Epidermal melanocyte (primary cell): Measurements from ENCODE around the gene IL13.

Experiments
- DNase-seq: peaks from one replicate; pipeline ENCODE4 v3.0.0; 2011; ENCODE audit warnings: low spot score; ENCODE audit not compliant: insufficient read length

Gene IL13

GRCh38 chr5:132655821-132656773, 1.9 kb upstream of the IL13 start:
- DNase-seq, result no peak

GRCh38 chr5:132656774-132657355, 1.1 kb upstream of the IL13 start:
- DNase-seq, result no peak

GRCh38 chr5:132658381-132659302, 669 bp downstream of the IL13 start:
- DNase-seq, result no peak

GRCh38 chr5:132659598-132660493, 1.9 kb downstream of the IL13 start:
- no peak for DNase-seq

- no peak for DNase-seq
Observed at GRCh38 chr5:132661231-132662003, 3.4 kb downstream of the IL13 start.

GRCh38 chr5:132662004-132662401, 4.0 kb downstream of the IL13 start:
- DNase-seq, result no peak

GRCh38 chr5:132662925-132663770, 5.2 kb downstream of the IL13 start:
- DNase-seq, result no peak

GRCh38 chr5:132663771-132664695, 6.1 kb downstream of the IL13 start:
- no peak for DNase-seq

GRCh38 chr5:132664696-132665209, 6.8 kb downstream of the IL13 start:
- DNase-seq, result no peak

- no peak for DNase-seq
Observed at GRCh38 chr5:132665574-132666080, 7.7 kb downstream of the IL13 start.

- no peak for DNase-seq
Observed at GRCh38 chr5:132666310-132667123, 8.5 kb downstream of the IL13 start.

- DNase-seq, result no peak
Observed at GRCh38 chr5:132667309-132667708, 9.3 kb downstream of the IL13 start.

GRCh38 chr5:132667761-132668705, 10.1 kb downstream of the IL13 start:
- no peak for DNase-seq

- no peak for DNase-seq
Observed at GRCh38 chr5:132668706-132669454, 10.9 kb downstream of the IL13 start.

GRCh38 chr5:132669455-132669820, 11.5 kb downstream of the IL13 start:
- no peak for DNase-seq
